HG03558 (cell line): ENCODE data around the gene SLC25A31.

Experiments
- ATAC-seq: cut with Tn5 transposase; IDR thresholded peaks from one replicate; pipeline ENCODE4 v1.9.1; 2021; ENCODE audit warnings: moderate number of reproducible peaks; ENCODE audit not compliant: unreplicated experiment; ENCODE audit errors: extremely low read depth

SLC25A31 gene

GRCh38 chr4:127775843-127776242, 45.6 kb downstream of the SLC25A31 start:
- ATAC-seq, result no peak

GRCh38 chr4:127776620-127777019, 46.4 kb downstream of the SLC25A31 start:
- ATAC-seq, result no peak

GRCh38 chr4:127777487-127777886, 47.3 kb downstream of the SLC25A31 start:
- no peak for ATAC-seq

- ATAC-seq, result no peak
Measured at GRCh38 chr4:127778102-127778501, 47.9 kb downstream of the SLC25A31 start.

- ATAC-seq, result no peak
Measured at GRCh38 chr4:127780598-127780997, 50.4 kb downstream of the SLC25A31 start.

- peak; percentile 20 for ATAC-seq
Measured at GRCh38 chr4:127781300-127782024, 51.3 kb downstream of the SLC25A31 start.

- no peak for ATAC-seq
Measured at GRCh38 chr4:127782025-127782274, 51.8 kb downstream of the SLC25A31 start.

- ATAC-seq, result peak; percentile 75
Measured at GRCh38 chr4:127782275-127783025, 52.2 kb downstream of the SLC25A31 start, which contains the start of gene HSPA4L. TSS of gene HSPA4L (plus strand) at chr4:127782322. CDS start at chr4:127782551, 229 bp downstream.

- no peak for ATAC-seq
Measured at GRCh38 chr4:127783026-127783769, 53.0 kb downstream of the SLC25A31 start.

GRCh38 chr4:127783955-127784770, 54.0 kb downstream of the SLC25A31 start:
- ATAC-seq, result no peak

GRCh38 chr4:127788517-127788916, 58.3 kb downstream of the SLC25A31 start:
- no peak for ATAC-seq

- ATAC-seq, result no peak
Measured at GRCh38 chr4:127791391-127791790, 61.2 kb downstream of the SLC25A31 start.

- ATAC-seq, result no peak
Measured at GRCh38 chr4:127793528-127793927, 63.3 kb downstream of the SLC25A31 start.

- ATAC-seq, result no peak
Measured at GRCh38 chr4:127799711-127800110, 69.5 kb downstream of the SLC25A31 start.

- ATAC-seq, result no peak
Measured at GRCh38 chr4:127809173-127809800, 79.1 kb downstream of the SLC25A31 start.

GRCh38 chr4:127810551-127810950, 80.4 kb downstream of the SLC25A31 start:
- ATAC-seq, result no peak

GRCh38 chr4:127822430-127822829, 92.2 kb downstream of the SLC25A31 start:
- no peak for ATAC-seq
